HG03575 (cell line): ENCODE results near the gene SAC3D1.

Experiments used
- ATAC-seq: cut with Tn5 transposase; IDR thresholded peaks from one replicate; pipeline ENCODE4 v1.9.1; 2021; ENCODE audit not compliant: unreplicated experiment, insufficient number of reproducible peaks, low FRiP score; ENCODE audit errors: extremely low read depth

Gene SAC3D1

GRCh38 chr11:65083834-65084597, 43.0 kb downstream of the SAC3D1 start, which contains the start of the genes CDCA5 and ZFPL1:
Gene CDCA5, minus strand, starts transcription at chr11:65084040. Its CDS starts 62 bp downstream, at chr11:65083978.
Gene ZFPL1, plus strand, starts transcription at chr11:65084222. Its CDS starts 477 bp downstream, at chr11:65084699.
- no peak for ATAC-seq

GRCh38 chr11:65084598-65085375, 43.8 kb downstream of the SAC3D1 start:
- no peak for ATAC-seq

- ATAC-seq: no peak
Measured at GRCh38 chr11:65085446-65085845, 44.4 kb downstream of the SAC3D1 start.

- no peak for ATAC-seq
Measured at GRCh38 chr11:65086809-65087208, 45.8 kb downstream of the SAC3D1 start.

GRCh38 chr11:65087216-65087615, 46.2 kb downstream of the SAC3D1 start:
- no peak for ATAC-seq

GRCh38 chr11:65087827-65088226, 46.8 kb downstream of the SAC3D1 start:
- no peak for ATAC-seq

GRCh38 chr11:65089621-65090020, 48.6 kb downstream of the SAC3D1 start:
- ATAC-seq: no peak

- no peak for ATAC-seq
Measured at GRCh38 chr11:65090628-65091027, 49.6 kb downstream of the SAC3D1 start.
